Liver (tissue), 3 donors: ENCODE data around the gene PRORP.

Experiments used
- FOXA1 ChIP-seq: IDR thresholded peaks from 2 replicates; pipeline ENCODE4 v1.6.1; 2016; ENCODE audit warnings: antibody characterized with exemption
- SP1 ChIP-seq: IDR thresholded peaks from 2 replicates; pipeline ENCODE4 v1.6.1; 2018; ENCODE audit warnings: antibody characterized with exemption, mild to moderate bottlenecking
- TF ChIP-seq, protein P1 (sequence below): fragments of 150-350 bp; IDR thresholded peaks from 2 replicates; pipeline ENCODE4 v1.5.1; 2017; ENCODE audit warnings: improper control_type of control experiment, low read depth, low read length; ENCODE audit not compliant: missing input control
- donor health status: healthy.
- donor health status: healthy.

DNA sequence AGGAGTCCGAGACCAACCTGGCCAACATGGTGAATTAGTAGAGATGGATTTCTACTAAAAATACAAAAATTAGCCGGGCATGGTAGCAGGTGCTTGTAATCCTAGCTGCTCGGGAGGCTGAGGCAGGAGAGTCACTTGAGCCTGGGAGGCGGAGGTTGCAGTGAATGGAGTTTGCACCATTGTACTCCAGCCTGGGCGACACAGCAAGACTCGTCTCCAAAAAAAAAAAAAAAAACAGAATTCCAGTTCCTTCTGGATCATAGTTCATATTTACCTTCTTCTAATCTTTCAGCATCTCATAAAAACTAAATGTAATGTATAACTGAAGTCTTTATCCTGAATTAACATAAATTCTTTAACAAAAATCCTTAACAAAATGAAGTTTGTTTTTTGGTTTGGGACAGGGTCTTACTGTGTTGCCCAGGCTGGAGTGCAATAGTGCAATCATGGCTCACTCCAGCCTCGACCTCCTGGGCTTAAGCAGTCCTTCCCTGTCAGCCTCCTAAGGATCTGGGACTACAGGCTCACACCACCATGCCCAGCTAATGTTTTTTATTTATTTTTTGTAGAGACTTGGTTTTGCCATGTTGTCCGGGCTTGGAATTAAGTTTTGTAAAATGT is 38.7 kb upstream of the PRORP start:
- no peak for TF ChIP-seq FOXA1
- TF ChIP-seq, protein P1, sequence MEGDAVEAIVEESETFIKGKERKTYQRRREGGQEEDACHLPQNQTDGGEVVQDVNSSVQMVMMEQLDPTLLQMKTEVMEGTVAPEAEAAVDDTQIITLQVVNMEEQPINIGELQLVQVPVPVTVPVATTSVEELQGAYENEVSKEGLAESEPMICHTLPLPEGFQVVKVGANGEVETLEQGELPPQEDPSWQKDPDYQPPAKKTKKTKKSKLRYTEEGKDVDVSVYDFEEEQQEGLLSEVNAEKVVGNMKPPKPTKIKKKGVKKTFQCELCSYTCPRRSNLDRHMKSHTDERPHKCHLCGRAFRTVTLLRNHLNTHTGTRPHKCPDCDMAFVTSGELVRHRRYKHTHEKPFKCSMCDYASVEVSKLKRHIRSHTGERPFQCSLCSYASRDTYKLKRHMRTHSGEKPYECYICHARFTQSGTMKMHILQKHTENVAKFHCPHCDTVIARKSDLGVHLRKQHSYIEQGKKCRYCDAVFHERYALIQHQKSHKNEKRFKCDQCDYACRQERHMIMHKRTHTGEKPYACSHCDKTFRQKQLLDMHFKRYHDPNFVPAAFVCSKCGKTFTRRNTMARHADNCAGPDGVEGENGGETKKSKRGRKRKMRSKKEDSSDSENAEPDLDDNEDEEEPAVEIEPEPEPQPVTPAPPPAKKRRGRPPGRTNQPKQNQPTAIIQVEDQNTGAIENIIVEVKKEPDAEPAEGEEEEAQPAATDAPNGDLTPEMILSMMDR, result no peak
- TF ChIP-seq SP1, result no peak
